Endothelial cell of umbilical vein (primary cell): Measurements from ENCODE around the gene EZR.

Source experiments
- CTCF ChIP-seq, 2 donors: IDR thresholded peaks; 1 replicate in 1 of 2; 2 replicates in 1 of 2; pipeline ENCODE4 v1.5.1; 2011; ENCODE audit warnings: low read length in 2 of 2, mild to moderate bottlenecking in 2 of 2, moderate library complexity in 2 of 2, control low read depth in 1 of 2, inconsistent platforms in 1 of 2, low read depth in 1 of 2; ENCODE audit not compliant: insufficient read depth in 1 of 2; ENCODE audit errors: extremely low read depth in 1 of 2
- MAX ChIP-seq: IDR thresholded peaks from 2 replicates; pipeline ENCODE4 v1.6.1; 2011; ENCODE audit not compliant: insufficient read depth, insufficient read length
- POLR2AphosphoS5 ChIP-seq: IDR thresholded peaks from 2 replicates; pipeline ENCODE4 v1.6.1; 2012; ENCODE audit warnings: low read depth, mild to moderate bottlenecking, control low read depth, low read length, moderate library complexity; ENCODE audit not compliant: insufficient read depth

- TF ChIP-seq CTCF (IDR thresholded peaks at IDR 0.05; ENCODE audit: extremely low read depth in 1 of 2, insufficient read depth in 1 of 2, low read depth in 1 of 2, low read length in 2 of 2) = no peak
- no peak for TF ChIP-seq POLR2AphosphoS5
- TF ChIP-seq MAX = no peak
These were observed 35.3 kb upstream of the EZR start for GRCh38 chr6:158854214-158855101.
